Measurements from ENCODE around the gene TSHZ2.

GRCh38 chr20:53309515-53309914 lies 337.4 kb downstream of the TSHZ2 start:
- TF ChIP-seq CTCF (IDR thresholded peaks at IDR 0.05; ENCODE audit: poor library complexity) = no peak
- no peak for TF ChIP-seq EZH2 (IDR thresholded peaks at IDR 0.05; ENCODE audit: borderline replicate concordance)
- TF ChIP-seq EZH2phosphoT487 (IDR thresholded peaks at IDR 0.05; ENCODE audit: low read depth, severe bottlenecking, unreplicated experiment) = no peak
